CD4-positive, alpha-beta T cell (primary cell): ENCODE measurements around the gene ZNF423. TPM values are rescaled to one million over a fixed set of nuclear protein-coding genes. Genes with fewer than 3 reads are reported as not detected.

ENCODE experiments used
- ATAC-seq: fragments of 200-7000 bp; cut with Tn5 transposase; one replicate; pipeline ENCODE4 v1.10.0; 2022; ENCODE audit warnings: mild to moderate bottlenecking; ENCODE audit not compliant: poor library complexity
- CTCF ChIA-PET: fragments of 350-600 bp; sonication (Branson Sonifier 250); formaldehyde crosslinking; loops from one replicate; lab custom pipeline; 2021; ENCODE audit warnings: antibody characterized with exemption, inconsistent platforms; lab: Charles Lee
- POLR2A ChIA-PET: fragments of 350-600 bp; sonication (Branson Sonifier 250); formaldehyde crosslinking; loops from one replicate; lab custom pipeline; 2021; ENCODE audit warnings: antibody characterized with exemption, inconsistent platforms; lab: Charles Lee
- DNase-seq, 14 experiments: peaks; one replicate each; pipeline ENCODE4 v3.0.0-alpha.2; 2013 to 2020; ENCODE audit warnings: mixed read lengths in 2 of 14
- H3K27ac ChIP-seq, 2 donors: one replicate each; pipeline versions ENCODE4 v1.5.1 to v1.7.0; 2013; ENCODE audit warnings: low read length in 2 of 2, low read depth in 1 of 2, mild to moderate bottlenecking in 1 of 2
- H3K27me3 ChIP-seq, 2 experiments: 1 replicate in 1 of 2; 2 replicates in 1 of 2; pipeline versions ENCODE4 v1.6.1 to v1.7.0; 2013; ENCODE audit warnings: low read length in 2 of 2, control low read depth in 1 of 2, mild to moderate bottlenecking in 1 of 2, moderate library complexity in 1 of 2; ENCODE audit not compliant: insufficient read depth in 2 of 2, control insufficient read depth in 1 of 2
- H3K36me3 ChIP-seq: one replicate; pipeline ENCODE4 v1.6.1; 2013; ENCODE audit warnings: low read length, control low read depth; ENCODE audit not compliant: insufficient read depth
- H3K4me1 ChIP-seq: one replicate; pipeline ENCODE4 v1.6.1; 2013; ENCODE audit warnings: low read length, control low read depth; ENCODE audit not compliant: insufficient read depth
- H3K4me3 ChIP-seq: one replicate; pipeline ENCODE4 v1.5.1; 2013; ENCODE audit warnings: mild to moderate bottlenecking, low read length, moderate library complexity
- H3K9me3 ChIP-seq, 2 experiments: 1 replicate in 1 of 2; 2 replicates in 1 of 2; pipeline versions ENCODE4 v1.6.1 to v1.7.0; 2013; ENCODE audit warnings: low read length in 2 of 2, mild to moderate bottlenecking in 2 of 2, control low read depth in 1 of 2, moderate library complexity in 1 of 2; ENCODE audit not compliant: control insufficient read depth in 1 of 2, insufficient read depth in 1 of 2
- H3K27ac Mint-ChIP-seq: one replicate; pipeline ENCODE4 v1.8.0; 2020; ENCODE audit warnings: mixed read lengths
- H3K27me3 Mint-ChIP-seq: one replicate; pipeline ENCODE4 v1.8.0; 2021; ENCODE audit warnings: mixed read lengths
- H3K36me3 Mint-ChIP-seq: one replicate; pipeline ENCODE4 v1.8.0; 2021; ENCODE audit warnings: low read depth, mixed read lengths
- H3K4me1 Mint-ChIP-seq: one replicate; pipeline ENCODE4 v1.8.0; 2021; ENCODE audit warnings: low read depth, mixed read lengths
- H3K4me3 Mint-ChIP-seq: one replicate; pipeline ENCODE4 v1.8.0; 2020; ENCODE audit warnings: mild to moderate bottlenecking, mixed read lengths
- H3K9me3 Mint-ChIP-seq: one replicate; pipeline ENCODE4 v1.8.0; 2020; ENCODE audit warnings: mixed read lengths
- CTCF ChIP-seq: fragments of 200-600 bp; IDR thresholded peaks from one replicate; pipeline ENCODE4 v1.8.0; 2022; ENCODE audit warnings: antibody characterized with exemption, mild to moderate bottlenecking
- intact Hi-C, 2 experiments: fragments of 100-400 bp; cut with DNase I in 1 of 2; cut with micrococcal nuclease in 1 of 2; formaldehyde crosslinking; loops; one replicate each; pipeline versions ENCODE4 v1.15.1 to v1.9.0; 2023 to 2025; cut with DNase I, micrococcal nuclease
- total RNA-seq, 174 experiments: library from RNA in 2 of 174; stranded (reverse) in 2 of 174; gene quantifications; one replicate each; pipeline ENCODE4 v1.2.3 and lab custom pipeline; 2021 to 2026

Gene ZNF423
- total RNA-seq, 2 experiments from 2014 or later = not detected

- Histone ChIP-seq H3K4me3 (no peak overlapping the region), H3K36me3 (no peaks in the 10 kb centered on the region), H3K27me3 (peaks cover 0 to 2% of the 10 kb centered on the region in 2 experiments), H3K9me3 (no peaks in the 10 kb centered on the region), H3K27ac (no peak overlapping the region), H3K4me1 (no peaks in the 10 kb centered on the region)
- ChIA-PET POLR2A (no interaction called here), CTCF (no interaction called here)
- Mint-ChIP-seq H3K27ac (no peak overlapping the region), H3K36me3 (no peaks in the 10 kb centered on the region), H3K4me3 (no peak overlapping the region), H3K4me1 (no peaks in the 10 kb centered on the region), H3K27me3 (peaks cover 11% of the 10 kb centered on the region), H3K9me3 (no peaks in the 10 kb centered on the region)
- no peak for ATAC-seq
- no peak for DNase-seq
- intact Hi-C loops = no loop called here
- TF ChIP-seq CTCF = no peak
These were observed 197.4 kb downstream of the ZNF423 start for GRCh38 chr16:49658531-49658930.

- Mint-ChIP-seq H3K4me1 (no peaks in the 10 kb centered on the region), H3K4me3 (no peak overlapping the region), H3K9me3 (no peaks in the 10 kb centered on the region), H3K27me3 (peaks cover 11% of the 10 kb centered on the region), H3K36me3 (no peaks in the 10 kb centered on the region), H3K27ac (no peak overlapping the region)
- intact Hi-C loops = no loop called here
- Histone ChIP-seq H3K36me3 (no peaks in the 10 kb centered on the region), H3K27me3 (peaks cover 0 to 3% of the 10 kb centered on the region in 2 experiments), H3K4me1 (no peaks in the 10 kb centered on the region), H3K27ac (no peak overlapping the region), H3K9me3 (no peaks in the 10 kb centered on the region), H3K4me3 (no peak overlapping the region)
- ATAC-seq (no peak), DNase-seq (no peak)
- POLR2A ChIA-PET = no interaction called here
- CTCF ChIA-PET = no interaction called here
- TF ChIP-seq CTCF = no peak
These were observed 198.0 kb downstream of the ZNF423 start for GRCh38 chr16:49657736-49658465.

- DNase-seq (no peak), ATAC-seq (no peak)
- Histone ChIP-seq H3K4me1 (no peaks in the 10 kb centered on the region), H3K4me3 (no peak overlapping the region), H3K27ac (no peak overlapping the region), H3K36me3 (no peaks in the 10 kb centered on the region), H3K9me3 (peaks cover 0 to 5% of the 10 kb centered on the region in 2 experiments), H3K27me3 (peaks cover 0 to 3% of the 10 kb centered on the region in 2 experiments)
- Mint-ChIP-seq H3K27ac (no peak overlapping the region), H3K9me3 (peaks cover 2% of the 10 kb centered on the region), H3K36me3 (no peaks in the 10 kb centered on the region), H3K4me1 (no peaks in the 10 kb centered on the region), H3K27me3 (peaks cover 11% of the 10 kb centered on the region), H3K4me3 (no peak overlapping the region)
- CTCF ChIA-PET = no interaction called here
- POLR2A ChIA-PET = no interaction called here
- no peak for TF ChIP-seq CTCF
- intact Hi-C loops = no loop called here
These were observed 201.5 kb downstream of the ZNF423 start for GRCh38 chr16:49654425-49654824.
